IMR-90 (cell line): Measurements from ENCODE around the gene KAZN. TPM values are rescaled to one million over a fixed set of nuclear protein-coding genes. Genes with fewer than 3 reads are reported as not detected.

Experiments used
- ATAC-seq: fragments of 200-7000 bp; cut with Tn5 transposase; 2 replicates; pipeline ENCODE4 v1.9.1; 2020; ENCODE audit warnings: low read depth, mild to moderate bottlenecking, moderate library complexity
- BruUV-seq: library from RNA; stranded (reverse); fragments of 400-500 nt; replicated peaks from 2 replicates; lab custom pipeline; 2021; lab: Mats Ljungman, UMichigan
- CTCF ChIA-PET: fragments of 300-600 bp; formaldehyde crosslinking; extraction: SDS; loops from one replicate; lab custom pipeline; 2021; ENCODE audit warnings: antibody characterized with exemption; lab: Yijun Ruan, JAX
- POLR2A ChIA-PET: fragments of 300-600 bp; sonication (Branson Sonifier 250); formaldehyde crosslinking; loops from one replicate; lab custom pipeline; 2022; ENCODE audit warnings: antibody characterized with exemption; ENCODE audit not compliant: unreplicated experiment; lab: Charles Lee
- DNase-seq: peaks from one replicate; pipeline ENCODE4 v3.0.0; 2013
- H2AFZ ChIP-seq: replicated peaks from 2 replicates; pipeline ENCODE3; 2013; ENCODE audit warnings: low read length, mild to moderate bottlenecking; ENCODE audit not compliant: poor library complexity
- H2AK5ac ChIP-seq: 2 replicates; pipeline ENCODE4 v1.6.1; 2013; ENCODE audit warnings: low read depth, low read length, inconsistent platforms
- H2AK9ac ChIP-seq: replicated peaks from 2 replicates; pipeline ENCODE3; 2013; ENCODE audit warnings: mild to moderate bottlenecking, low read depth, low read length, moderate library complexity; ENCODE audit not compliant: poor library complexity
- H2BK120ac ChIP-seq: 2 replicates; pipeline ENCODE4 v1.6.1; 2013; ENCODE audit warnings: low read depth, low read length, inconsistent platforms
- H2BK15ac ChIP-seq: 3 replicates; pipeline ENCODE4 v1.6.1; 2013; ENCODE audit warnings: low read depth, low read length, inconsistent platforms
- H2BK20ac ChIP-seq: 2 replicates; pipeline ENCODE4 v1.6.1; 2013; ENCODE audit warnings: low read depth, mild to moderate bottlenecking, inconsistent platforms, low read length, moderate library complexity
- H2BK5ac ChIP-seq: 2 replicates; pipeline ENCODE4 v1.6.1; 2013; ENCODE audit warnings: mild to moderate bottlenecking, low read depth, low read length, inconsistent platforms; ENCODE audit not compliant: poor library complexity, severe bottlenecking
- H3K14ac ChIP-seq: replicated peaks from 2 replicates; pipeline ENCODE4 v1.6.1; 2013; ENCODE audit warnings: low read depth, low read length, inconsistent platforms
- H3K18ac ChIP-seq: 2 replicates; pipeline ENCODE4 v1.6.1; 2013; ENCODE audit warnings: low read depth, low read length, control low read depth
- H3K23ac ChIP-seq: 2 replicates; pipeline ENCODE4 v1.6.1; 2013; ENCODE audit warnings: low read depth, low read length, inconsistent platforms
- H3K27ac ChIP-seq: 2 replicates; pipeline ENCODE4 v1.5.1; 2013; ENCODE audit warnings: mild to moderate bottlenecking, control low read depth, low read length; ENCODE audit not compliant: insufficient read depth
- H3K27me3 ChIP-seq: 2 replicates; pipeline ENCODE4 v1.6.1; 2013; ENCODE audit warnings: low read length; ENCODE audit not compliant: control insufficient read depth, insufficient read depth
- H3K36me3 ChIP-seq: 2 replicates; pipeline ENCODE4 v1.6.1; 2013; ENCODE audit warnings: low read length, mixed read lengths; ENCODE audit not compliant: control insufficient read depth, insufficient read depth
- H3K4ac ChIP-seq: 2 replicates; pipeline ENCODE4 v1.6.1; 2013; ENCODE audit warnings: low read depth, low read length, inconsistent platforms
- H3K4me1 ChIP-seq: 2 replicates; pipeline ENCODE4 v1.6.1; 2013; ENCODE audit warnings: low read length, mixed read lengths; ENCODE audit not compliant: control insufficient read depth, insufficient read depth
- H3K4me2 ChIP-seq: 2 replicates; pipeline ENCODE4 v1.6.1; 2013; ENCODE audit warnings: low read depth, mild to moderate bottlenecking, control low read depth, low read length, moderate library complexity
- H3K4me3 ChIP-seq: 2 replicates; pipeline ENCODE4 v1.5.1; 2013; ENCODE audit warnings: low read depth, mild to moderate bottlenecking, control low read depth, low read length, moderate library complexity; ENCODE audit not compliant: insufficient read depth
- H3K56ac ChIP-seq: 2 replicates; pipeline ENCODE4 v1.6.1; 2013; ENCODE audit warnings: low read length, inconsistent platforms; ENCODE audit not compliant: insufficient read depth; ENCODE audit errors: extremely low read depth
- H3K79me1 ChIP-seq, 2 experiments: 2 replicates each; pipeline ENCODE4 v1.6.1; 2013; ENCODE audit warnings: low read length in 2 of 2, inconsistent platforms in 1 of 2, low read depth in 1 of 2
- H3K9ac ChIP-seq: 2 replicates; pipeline ENCODE4 v1.6.1; 2013; ENCODE audit warnings: low read depth, low read length, control low read depth
- H3K9me1 ChIP-seq: 2 replicates; pipeline ENCODE4 v1.6.1; 2013; ENCODE audit warnings: low read length, inconsistent platforms; ENCODE audit not compliant: insufficient read depth
- H3K9me3 ChIP-seq: 2 replicates; pipeline ENCODE4 v1.6.1; 2013; ENCODE audit warnings: low read length; ENCODE audit not compliant: control insufficient read depth, insufficient read depth
- H4K20me1 ChIP-seq: 2 replicates; pipeline ENCODE4 v1.6.1; 2013; ENCODE audit warnings: low read length, inconsistent platforms; ENCODE audit not compliant: insufficient read depth
- H4K5ac ChIP-seq: 2 replicates; pipeline ENCODE4 v1.6.1; 2013; ENCODE audit warnings: mild to moderate bottlenecking, low read depth, low read length, control low read depth
- H4K8ac ChIP-seq, 2 experiments: 2 replicates each; pipeline ENCODE4 v1.6.1; 2013; ENCODE audit warnings: low read depth in 2 of 2, low read length in 2 of 2, control low read depth in 1 of 2, inconsistent platforms in 1 of 2
- H4K91ac ChIP-seq: 2 replicates; pipeline ENCODE4 v1.6.1; 2013; ENCODE audit warnings: low read depth, low read length, inconsistent platforms; ENCODE audit not compliant: insufficient read depth
- BHLHE40 ChIP-seq: fragments of 150-350 bp; IDR thresholded peaks from 2 replicates; pipeline ENCODE4 v1.6.1; 2016; ENCODE audit warnings: mild to moderate bottlenecking, low read depth, low read length
- CEBPB ChIP-seq: IDR thresholded peaks from 2 replicates; pipeline ENCODE4 v1.6.1; 2012; ENCODE audit warnings: low read depth, low read length, improper control_type of control experiment
- CHD1 ChIP-seq: IDR thresholded peaks from 2 replicates; pipeline ENCODE4 v1.6.1; 2012; ENCODE audit warnings: low read depth, low read length, improper control_type of control experiment
- CTCF ChIP-seq: conservative IDR thresholded peaks from 2 replicates; pipeline ENCODE4 v1.5.1; 2012; ENCODE audit warnings: mild to moderate bottlenecking, low read depth, low read length, improper control_type of control experiment
- ELK1 ChIP-seq: fragments of 150-350 bp; IDR thresholded peaks from 2 replicates; pipeline ENCODE4 v1.6.1; 2016; ENCODE audit warnings: low read depth, mild to moderate bottlenecking, low read length, moderate library complexity, borderline replicate concordance
- FOS ChIP-seq: fragments of 150-350 bp; IDR thresholded peaks from 2 replicates; pipeline ENCODE4 v1.6.1; 2016; ENCODE audit warnings: low read depth, low read length
- MAFK ChIP-seq: IDR thresholded peaks from 2 replicates; pipeline ENCODE4 v1.6.1; 2012; ENCODE audit warnings: low read depth, low read length, improper control_type of control experiment
- MAZ ChIP-seq: IDR thresholded peaks from 2 replicates; pipeline ENCODE4 v1.6.1; 2012; ENCODE audit warnings: low read depth, mild to moderate bottlenecking, low read length, improper control_type of control experiment, moderate library complexity, borderline replicate concordance
- MXI1 ChIP-seq: IDR thresholded peaks from 2 replicates; pipeline ENCODE4 v1.6.1; 2012; ENCODE audit warnings: low read depth, mild to moderate bottlenecking, low read length, moderate library complexity, borderline replicate concordance
- NFE2L2 ChIP-seq: fragments of 150-350 bp; IDR thresholded peaks from 2 replicates; pipeline ENCODE4 v1.6.1; 2016; ENCODE audit warnings: low read depth, mild to moderate bottlenecking, low read length
- POLR2A ChIP-seq: IDR thresholded peaks from 2 replicates; pipeline ENCODE4 v1.6.1; 2012; ENCODE audit warnings: mild to moderate bottlenecking, low read depth, low read length
- RAD21 ChIP-seq: IDR thresholded peaks from 2 replicates; pipeline ENCODE4 v1.6.1; 2012; ENCODE audit warnings: low read length, improper control_type of control experiment
- RCOR1 ChIP-seq: IDR thresholded peaks from 2 replicates; pipeline ENCODE4 v1.6.1; 2012; ENCODE audit warnings: mild to moderate bottlenecking, low read length, improper control_type of control experiment; ENCODE audit not compliant: insufficient replicate concordance
- RFX5 ChIP-seq: IDR thresholded peaks from 2 replicates; pipeline ENCODE4 v1.8.0; 2012; ENCODE audit warnings: low read depth, mild to moderate bottlenecking, low read length, moderate library complexity
- USF2 ChIP-seq: fragments of 150-350 bp; IDR thresholded peaks from 2 replicates; pipeline ENCODE4 v1.6.1; 2017; ENCODE audit warnings: mild to moderate bottlenecking, antibody characterized with exemption, low read length, low read depth
- WGBS, 2 experiments: methylation state at CpG; one replicate each; pipeline versions ENCODE4 v1.1.5 to v1.1.7; 2013; ENCODE audit warnings: missing lambda C conversion rate in 2 of 2; ENCODE audit not compliant: insufficient read length in 1 of 2; ENCODE audit errors: extremely low coverage in 2 of 2; 5-methylcytosine and 5-hydroxymethylcytosine counted together
- dilution Hi-C: fragments of 300-500 bp; cut with HindIII; formaldehyde crosslinking; loops from one replicate; pipeline ENCODE4 v1.14.3; 2018; ENCODE audit warnings: low sequenced_read_pairs; ENCODE audit not compliant: unreplicated experiment
- in situ Hi-C: fragments of 300-500 bp; cut with MboI; formaldehyde crosslinking; loops from 3 replicates; pipeline ENCODE4 v1.14.3; 2019; ENCODE audit warnings: low sequenced_read_pairs, inconsistent platforms, mixed read lengths
- intact Hi-C: fragments of 100-400 bp; cut with micrococcal nuclease; formaldehyde crosslinking; loops from 2 replicates; pipeline ENCODE4 v1.10.0; 2022
- polyA plus RNA-seq, 3 experiments: library from polyadenylated mRNA; depleted of rRNA; stranded (reverse); fragments of >200 nt; gene quantifications; 2 replicates each; pipeline ENCODE4 v1.2.3, GENCODE V29; 2012; ENCODE audit warnings: low replicate concordance in 1 of 3
- total RNA-seq: library from RNA; depleted of rRNA; stranded (reverse); fragments of >200 nt; gene quantifications from 2 replicates; pipeline ENCODE4 v1.2.3, GENCODE V29; 2012

Gene KAZN
- total and polyA plus RNA-seq, 2 of the 4 experiments (the other 2 are of a cell fraction), result 5.2 to 10.5 TPM

GRCh38 chr1:14565090-14565489 lies 33.4 kb upstream of the KAZN start:
- no CpG with 5 or more reads among the region's 2 CpGs for WGBS, 2 experiments
- no peak overlapping the region for H2BK20ac ChIP-seq
- H3K9me1 ChIP-seq, result no peaks in the 10 kb centered on the region
- no peak overlapping the region for H4K91ac ChIP-seq
- no peak overlapping the region for H3K14ac ChIP-seq
- H3K9ac ChIP-seq, result no peak overlapping the region
- peaks cover 6% of the 10 kb centered on the region for H3K9me3 ChIP-seq
- H3K4me2 ChIP-seq, result no peak overlapping the region
- ChIA-PET POLR2A (no interaction called here), CTCF (no interaction called here)
- no peak overlapping the region for H3K4me3 ChIP-seq
- intact Hi-C loops (no loop called here), dilution Hi-C loops (no loop called here), in situ Hi-C loops (no loop called here)
- no peak overlapping the region for H2AK9ac ChIP-seq
- H2AK5ac ChIP-seq, result no peak overlapping the region
- no peak overlapping the region for H4K8ac ChIP-seq
- H2AFZ ChIP-seq, result no peak overlapping the region
- no peaks in the 10 kb centered on the region; the same call in 1 of the 2 replicates for H3K27me3 ChIP-seq
- DNase-seq (no peak), ATAC-seq (no peak)
- H3K79me1 ChIP-seq, result no peaks in the 10 kb centered on the region
- H4K20me1 ChIP-seq, result no peaks in the 10 kb centered on the region
- no peak overlapping the region for H3K27ac ChIP-seq
- no peak overlapping the region for H2BK120ac ChIP-seq
- TF ChIP-seq NFE2L2 (no peak), CEBPB (no peak), USF2 (no peak), FOS (no peak), POLR2A (no peak), MAFK (no peak), CTCF (no peak), RCOR1 (no peak), RAD21 (no peak), MAZ (no peak), MXI1 (no peak), ELK1 (no peak), RFX5 (no peak), BHLHE40 (no peak), CHD1 (no peak)
- no peaks in the 10 kb centered on the region for H3K4me1 ChIP-seq
- no TSS peak for BruUV-seq
- no peak overlapping the region for H4K5ac ChIP-seq
- H2BK15ac ChIP-seq, result no peak overlapping the region
- no peak overlapping the region for H3K4ac ChIP-seq
- H3K18ac ChIP-seq, result no peak overlapping the region
- H3K56ac ChIP-seq, result no peak overlapping the region
- H3K36me3 ChIP-seq, result no peaks in the 10 kb centered on the region
- H2BK5ac ChIP-seq, result no peak overlapping the region
- no peak overlapping the region for H3K23ac ChIP-seq
